ES-I3 (cell line): Measurements from ENCODE around the gene RACGAP1.

ENCODE experiments used
- H3K36me3 ChIP-seq: 2 replicates; pipeline ENCODE4 v1.6.1; 2013; ENCODE audit warnings: mild to moderate bottlenecking, low read length, control low read depth, moderate library complexity; ENCODE audit not compliant: insufficient read depth
- H3K4me1 ChIP-seq: 2 replicates; pipeline ENCODE4 v1.6.1; 2013; ENCODE audit warnings: mild to moderate bottlenecking, control low read depth, low read length; ENCODE audit not compliant: insufficient read depth
- H3K9ac ChIP-seq: 2 replicates; pipeline ENCODE4 v1.6.1; 2013; ENCODE audit warnings: low read depth, mild to moderate bottlenecking, low read length, moderate library complexity
- H3K9me3 ChIP-seq: 2 replicates; pipeline ENCODE4 v1.6.1; 2013; ENCODE audit warnings: mild to moderate bottlenecking, low read length, moderate library complexity; ENCODE audit not compliant: control insufficient read depth, insufficient read depth

Gene RACGAP1

GRCh38 chr12:49957570-49957967 is 67.7 kb downstream of the RACGAP1 start:
- peaks cover 19% of the 10 kb centered on the region for H3K4me1 ChIP-seq
- no peak overlapping the region for H3K9ac ChIP-seq
- no peaks in the 10 kb centered on the region for H3K36me3 ChIP-seq
- no peaks in the 10 kb centered on the region for H3K9me3 ChIP-seq

- H3K9ac ChIP-seq: no peak overlapping the region
- no peaks in the 10 kb centered on the region for H3K36me3 ChIP-seq
- peaks cover 19% of the 10 kb centered on the region for H3K4me1 ChIP-seq
- H3K9me3 ChIP-seq: no peaks in the 10 kb centered on the region
Measured at GRCh38 chr12:49956663-49957569, 68.4 kb downstream of the RACGAP1 start.

GRCh38 chr12:49955899-49956662 is 69.2 kb downstream of the RACGAP1 start:
- peaks cover 19% of the 10 kb centered on the region for H3K4me1 ChIP-seq
- no peak overlapping the region for H3K9ac ChIP-seq
- no peaks in the 10 kb centered on the region for H3K36me3 ChIP-seq
- H3K9me3 ChIP-seq: no peaks in the 10 kb centered on the region

- Histone ChIP-seq H3K36me3 (no peaks in the 10 kb centered on the region), H3K9me3 (no peaks in the 10 kb centered on the region), H3K4me1 (peaks cover 12% of the 10 kb centered on the region), H3K9ac (no peak overlapping the region; the same call in 1 of the 2 replicates)
Measured at GRCh38 chr12:49954863-49955830, 70.1 kb downstream of the RACGAP1 start.

GRCh38 chr12:49953961-49954846 is 71.1 kb downstream of the RACGAP1 start:
- Histone ChIP-seq H3K4me1 (peaks cover 3% of the 10 kb centered on the region), H3K36me3 (no peaks in the 10 kb centered on the region), H3K9ac (no peak overlapping the region), H3K9me3 (no peaks in the 10 kb centered on the region)

- no peaks in the 10 kb centered on the region for H3K36me3 ChIP-seq
- no peak overlapping the region for H3K9ac ChIP-seq
- no peaks in the 10 kb centered on the region for H3K9me3 ChIP-seq
- H3K4me1 ChIP-seq: no peaks in the 10 kb centered on the region
Measured at GRCh38 chr12:49953151-49953550, 72.1 kb downstream of the RACGAP1 start.

- H3K9me3 ChIP-seq: no peaks in the 10 kb centered on the region
- no peaks in the 10 kb centered on the region for H3K36me3 ChIP-seq
- no peak overlapping the region for H3K9ac ChIP-seq
- no peaks in the 10 kb centered on the region for H3K4me1 ChIP-seq
Measured at GRCh38 chr12:49952391-49953055, 72.8 kb downstream of the RACGAP1 start.

GRCh38 chr12:49951411-49952240 is 73.7 kb downstream of the RACGAP1 start:
- Histone ChIP-seq H3K4me1 (peaks cover 1% of the 10 kb centered on the region; the same call in 1 of the 2 replicates), H3K36me3 (no peaks in the 10 kb centered on the region), H3K9me3 (no peaks in the 10 kb centered on the region), H3K9ac (no peak overlapping the region)

- Histone ChIP-seq H3K36me3 (no peaks in the 10 kb centered on the region), H3K9ac (no peak within 1 kb of the TSS), H3K4me1 (peaks cover 11% of the 10 kb centered on the region), H3K9me3 (no peaks in the 10 kb centered on the region)
Measured at GRCh38 chr12:49950273-49951251, 74.7 kb downstream of the RACGAP1 start, which contains the start of gene AQP2. Gene AQP2 (plus strand): TSS chr12:49950737. CDS start chr12:49950831, 94 bp downstream.

GRCh38 chr12:49949866-49950265 is 75.4 kb downstream of the RACGAP1 start:
- H3K9me3 ChIP-seq: no peaks in the 10 kb centered on the region
- H3K36me3 ChIP-seq: no peaks in the 10 kb centered on the region
- no peak overlapping the region for H3K9ac ChIP-seq
- peaks cover 11% of the 10 kb centered on the region for H3K4me1 ChIP-seq
